DOHH2 (cell line): ENCODE results near the gene METTL22.

ENCODE experiments used
- H3F3A ChIP-seq: fragments of 200-600 bp; sonication (generic), shearing (Covaris generic); 2 replicates; pipeline ENCODE4 v1.6.0; 2016; ENCODE audit warnings: antibody characterized with exemption, mild to moderate bottlenecking; ENCODE audit not compliant: control insufficient read depth, insufficient read depth
- H3K27ac ChIP-seq: fragments of 200-600 bp; sonication (generic); 2 replicates; pipeline ENCODE4 v1.5.1; 2014; ENCODE audit warnings: low read depth, mild to moderate bottlenecking, low read length, moderate library complexity
- H3K27me3 ChIP-seq: fragments of 200-600 bp; sonication (generic); 2 replicates; pipeline ENCODE4 v1.6.1; 2014; ENCODE audit warnings: mild to moderate bottlenecking, low read length, mixed read lengths; ENCODE audit not compliant: control insufficient read depth
- H3K36me3 ChIP-seq: fragments of 200-600 bp; sonication (generic); 2 replicates; pipeline ENCODE4 v1.6.1; 2014; ENCODE audit warnings: mild to moderate bottlenecking, low read length, moderate library complexity, mixed read lengths; ENCODE audit not compliant: control insufficient read depth
- H3K4me1 ChIP-seq: fragments of 200-600 bp; sonication (generic); 2 replicates; pipeline ENCODE4 v1.6.1; 2014; ENCODE audit warnings: mild to moderate bottlenecking, low read length, mixed read lengths; ENCODE audit not compliant: control insufficient read depth
- H3K4me2 ChIP-seq: fragments of 200-600 bp; sonication (generic); 2 replicates; pipeline ENCODE4 v1.6.0; 2014; ENCODE audit warnings: mild to moderate bottlenecking, low read length, moderate library complexity
- H3K4me3 ChIP-seq: fragments of 200-600 bp; sonication (generic); 2 replicates; pipeline ENCODE4 v1.5.1; 2014; ENCODE audit warnings: mild to moderate bottlenecking, low read length, mixed read lengths
- H3K79me2 ChIP-seq: fragments of 200-600 bp; sonication (generic); 2 replicates; pipeline ENCODE4 v1.6.1; 2014; ENCODE audit warnings: mild to moderate bottlenecking, low read length, mixed read lengths; ENCODE audit not compliant: control insufficient read depth
- H3K9me2 ChIP-seq: fragments of 200-600 bp; sonication (generic); replicated peaks from 2 replicates; pipeline ENCODE4 v1.6.1; 2014; ENCODE audit warnings: mild to moderate bottlenecking, low read length, mixed read lengths; ENCODE audit not compliant: control insufficient read depth
- H3K9me3 ChIP-seq: fragments of 200-600 bp; sonication (generic); 2 replicates; pipeline ENCODE4 v1.6.1; 2014; ENCODE audit warnings: antibody characterized with exemption, low read length, mixed read lengths; ENCODE audit not compliant: control insufficient read depth, insufficient read depth
- H4K20me1 ChIP-seq: fragments of 200-600 bp; sonication (generic); 2 replicates; pipeline ENCODE4 v1.6.0; 2014; ENCODE audit warnings: low read depth, mild to moderate bottlenecking, antibody characterized with exemption, low read length, moderate library complexity; ENCODE audit not compliant: control insufficient read depth, insufficient read depth
- CTCF ChIP-seq: fragments of 200-600 bp; sonication (generic); IDR thresholded peaks from one replicate; pipeline ENCODE4 v1.5.1; 2014; ENCODE audit warnings: antibody characterized with exemption, mild to moderate bottlenecking, low read depth, low read length; ENCODE audit not compliant: poor library complexity, severe bottlenecking
- EZH2phosphoT487 ChIP-seq: fragments of 200-600 bp; sonication (generic); IDR thresholded peaks from 2 replicates; pipeline ENCODE4 v1.6.1; 2017; ENCODE audit warnings: borderline replicate concordance, mild to moderate bottlenecking, antibody characterized with exemption, low read length, moderate library complexity, mixed read lengths

Gene METTL22

GRCh38 chr16:8614435-8615029 is 7.0 kb upstream of the METTL22 start:
- H4K20me1 ChIP-seq, result no peaks in the 10 kb centered on the region
- H3K9me3 ChIP-seq, result no peaks in the 10 kb centered on the region
- H3K36me3 ChIP-seq, result no peaks in the 10 kb centered on the region
- no peak overlapping the region for H3K4me2 ChIP-seq
- H3F3A ChIP-seq, result no peaks in the 10 kb centered on the region
- no peaks in the 10 kb centered on the region for H3K79me2 ChIP-seq
- no peak overlapping the region for H3K27ac ChIP-seq
- peaks cover 14% of the 10 kb centered on the region for H3K27me3 ChIP-seq
- no peak for TF ChIP-seq EZH2phosphoT487
- TF ChIP-seq CTCF, result no peak
- H3K4me1 ChIP-seq, result no peaks in the 10 kb centered on the region
- H3K4me3 ChIP-seq, result no peak overlapping the region
- no peaks in the 10 kb centered on the region for H3K9me2 ChIP-seq

- Histone ChIP-seq H3K4me1 (peaks cover 21% of the 10 kb centered on the region), H3K27ac (no peak overlapping the region), H3F3A (no peaks in the 10 kb centered on the region), H3K79me2 (peaks cover 32% of the 10 kb centered on the region), H3K36me3 (peaks cover 10% of the 10 kb centered on the region), H3K4me2 (no peak overlapping the region), H3K4me3 (no peak overlapping the region), H3K9me2 (no peaks in the 10 kb centered on the region), H3K9me3 (no peaks in the 10 kb centered on the region), H3K27me3 (peaks cover 11% of the 10 kb centered on the region), H4K20me1 (no peaks in the 10 kb centered on the region)
- TF ChIP-seq EZH2phosphoT487 (no peak), CTCF (no peak)
These were observed 1.7 kb upstream of the METTL22 start for GRCh38 chr16:8619671-8620370.

- Histone ChIP-seq H4K20me1 (no peaks in the 10 kb centered on the region), H3K36me3 (peaks cover 12% of the 10 kb centered on the region), H3K4me1 (peaks cover 21% of the 10 kb centered on the region), H3F3A (no peaks in the 10 kb centered on the region), H3K4me3 (no peak overlapping the region), H3K27me3 (peaks cover 11% of the 10 kb centered on the region), H3K79me2 (peaks cover 34% of the 10 kb centered on the region), H3K9me3 (no peaks in the 10 kb centered on the region), H3K27ac (no peak overlapping the region), H3K4me2 (no peak overlapping the region), H3K9me2 (no peaks in the 10 kb centered on the region)
- TF ChIP-seq CTCF (no peak), EZH2phosphoT487 (no peak)
These were observed 963 bp upstream of the METTL22 start for GRCh38 chr16:8620535-8620934.
